HepG2 (cell line): ENCODE results near the gene UTS2R. TPM values are rescaled to one million over a fixed set of nuclear protein-coding genes. Genes with fewer than 3 reads are reported as not detected.

ENCODE experiments used
- BCL6 ChIP-seq: IDR thresholded peaks from 2 replicates; pipeline ENCODE4 v1.6.1; 2016; ENCODE audit warnings: missing genetic modification reagents, missing compliant biosample characterization
- FOXK1 ChIP-seq: sonication (generic); formaldehyde crosslinking; IDR thresholded peaks from 2 replicates; pipeline ENCODE4 v1.4.0; 2020; ENCODE audit warnings: low read depth, missing genetic modification reagents, borderline replicate concordance
- HIVEP1 ChIP-seq: sonication (generic); formaldehyde crosslinking; IDR thresholded peaks from 2 replicates; pipeline ENCODE4 v1.4.0; 2020; ENCODE audit warnings: mild to moderate bottlenecking, missing genetic modification reagents
- KAT8 ChIP-seq: IDR thresholded peaks from 2 replicates; pipeline ENCODE4 v1.6.1; 2016; ENCODE audit warnings: missing genetic modification reagents, missing compliant biosample characterization
- MBNL3 ChIP-seq: fragments of 250-450 bp; sonication (Bioruptor Pico); conservative IDR thresholded peaks from 2 replicates; pipeline ENCODE4 v1.8.0; 2022; ENCODE audit warnings: mild to moderate bottlenecking, inconsistent platforms
- PLSCR1 ChIP-seq: sonication (generic); formaldehyde crosslinking; IDR thresholded peaks from 2 replicates; pipeline ENCODE4 v1.5.0; 2020; ENCODE audit warnings: missing genetic modification reagents, mild to moderate bottlenecking, borderline replicate concordance
- PRDM10 ChIP-seq: sonication (generic); formaldehyde crosslinking; IDR thresholded peaks from 2 replicates; pipeline ENCODE4 v1.4.0; 2020; ENCODE audit warnings: low read depth, missing genetic modification reagents
- PRDM15 ChIP-seq: sonication (generic); formaldehyde crosslinking; IDR thresholded peaks from 2 replicates; pipeline ENCODE4 v1.4.0; 2020; ENCODE audit warnings: missing genetic modification reagents
- SAFB2 ChIP-seq: sonication (generic); formaldehyde crosslinking; IDR thresholded peaks from 2 replicates; pipeline ENCODE4 v1.5.1; 2020; ENCODE audit warnings: missing genetic modification reagents, low read depth, mild to moderate bottlenecking, borderline replicate concordance
- SOX5 ChIP-seq: IDR thresholded peaks from 2 replicates; pipeline ENCODE4 v1.6.1; 2016; ENCODE audit warnings: borderline replicate concordance
- SRF ChIP-seq: IDR thresholded peaks from 2 replicates; pipeline ENCODE4 v1.6.1; 2011; ENCODE audit warnings: mild to moderate bottlenecking, low read depth, low read length, moderate library complexity
- TARDBP ChIP-seq: sonication (generic); formaldehyde crosslinking; IDR thresholded peaks from 2 replicates; pipeline ENCODE4 v1.8.0; 2022; ENCODE audit warnings: mild to moderate bottlenecking, missing genetic modification reagents
- TFE3 ChIP-seq: IDR thresholded peaks from 2 replicates; pipeline ENCODE4 v1.6.1; 2016
- ZBTB7A ChIP-seq: sonication (generic); formaldehyde crosslinking; IDR thresholded peaks from 2 replicates; pipeline ENCODE4 v1.8.0; 2022; ENCODE audit warnings: mild to moderate bottlenecking, missing genetic modification reagents
- ZKSCAN8 ChIP-seq: IDR thresholded peaks from 2 replicates; pipeline ENCODE4 v1.6.1; 2016; ENCODE audit warnings: borderline replicate concordance, missing genetic modification reagents, missing compliant biosample characterization
- ZNF225 ChIP-seq: sonication (generic); formaldehyde crosslinking; IDR thresholded peaks from 2 replicates; pipeline ENCODE4 v1.4.0; 2020; ENCODE audit warnings: mild to moderate bottlenecking, missing genetic modification reagents
- ZNF326 ChIP-seq: sonication (generic); formaldehyde crosslinking; IDR thresholded peaks from 2 replicates; pipeline ENCODE4 v1.4.0; 2020; ENCODE audit warnings: missing genetic modification reagents, borderline replicate concordance
- ZNF335 ChIP-seq: sonication (generic); formaldehyde crosslinking; IDR thresholded peaks from 2 replicates; pipeline ENCODE4 v1.4.0; 2020; ENCODE audit warnings: missing genetic modification reagents
- ZNF713 ChIP-seq: sonication (generic); formaldehyde crosslinking; IDR thresholded peaks from 2 replicates; pipeline ENCODE4 v1.4.0; 2020; ENCODE audit warnings: mild to moderate bottlenecking, missing genetic modification reagents
- ZSCAN25 ChIP-seq: sonication (generic); formaldehyde crosslinking; IDR thresholded peaks from 2 replicates; pipeline ENCODE4 v1.8.0; 2022; ENCODE audit warnings: mild to moderate bottlenecking, missing genetic modification reagents
- polyA plus RNA-seq, 8 experiments: library from polyadenylated mRNA; depleted of rRNA in 3 of 8; stranded (reverse) in 7 of 8; unstranded in 1 of 8; fragments of >200 nt; fragmentation: Illumina TruSeq in 4 of 8; extraction: Trizol in 4 of 8; gene quantifications; 2 replicates each; pipeline versions ENCODE4 v1.2.1 to v1.2.3, GENCODE V29; 2011 to 2016; ENCODE audit warnings: low read depth in 4 of 8, missing spikeins in 1 of 8, mixed read lengths in 1 of 8; ENCODE audit not compliant: insufficient read depth in 1 of 8
- total RNA-seq, 5 experiments: library from RNA; depleted of rRNA; stranded (reverse); fragments of >200 nt; fragmentation: Illumina TruSeq; extraction: Trizol; gene quantifications; 2 replicates each; pipeline ENCODE4 v1.2.3, GENCODE V29; 2016; ENCODE audit warnings: low read depth in 1 of 5

UTS2R gene
- total and polyA plus RNA-seq, 2 of the 13 experiments (the other 11 are each of a cell fraction or from before 2014, with no cell fraction given): 0.13 to 0.15 TPM

- TF ChIP-seq PRDM10 (no peak), TARDBP (CRISPR knock-in tag) (peak; percentile 78; the same call in 1 of the 2 replicates), ZNF335 (CRISPR knock-in tag) (no peak), ZKSCAN8 (CRISPR knock-in tag) (peak; percentile 58; the same call in 1 of the 2 replicates), HIVEP1 (peak; percentile 84), SOX5 (peak; percentile 62; the same call in 1 of the 2 replicates), ZSCAN25 (CRISPR knock-in tag) (peak; percentile 92), SAFB2 (CRISPR knock-in tag) (no peak), ZNF713 (CRISPR knock-in tag) (no peak), SRF (no peak), KAT8 (CRISPR knock-in tag) (no peak; the same call in 1 of the 2 replicates), ZNF225 (no peak), BCL6 (peak; percentile 54), FOXK1 (CRISPR knock-in tag) (0 out of 2 replicates have a peak, but pooled peaks have one; percentile 31), ZBTB7A (CRISPR knock-in tag) (no peak; the same call in 1 of the 2 replicates), TFE3 (peak; percentile 69; the same call in 1 of the 2 replicates), MBNL3 (CRISPR knock-in tag) (no peak), ZNF326 (CRISPR knock-in tag) (no peak), PLSCR1 (no peak), PRDM15 (peak; percentile 58; the same call in 1 of the 2 replicates)
These were observed 46.0 kb upstream of the UTS2R start (continued) for GRCh38 chr17:82325286-82326180.
